ENCODE results near the gene ARHGAP23.
A peak's percentile ranks its signal among the peaks of the same experiment; 100 is the strongest.

ARHGAP23 gene

DNA sequence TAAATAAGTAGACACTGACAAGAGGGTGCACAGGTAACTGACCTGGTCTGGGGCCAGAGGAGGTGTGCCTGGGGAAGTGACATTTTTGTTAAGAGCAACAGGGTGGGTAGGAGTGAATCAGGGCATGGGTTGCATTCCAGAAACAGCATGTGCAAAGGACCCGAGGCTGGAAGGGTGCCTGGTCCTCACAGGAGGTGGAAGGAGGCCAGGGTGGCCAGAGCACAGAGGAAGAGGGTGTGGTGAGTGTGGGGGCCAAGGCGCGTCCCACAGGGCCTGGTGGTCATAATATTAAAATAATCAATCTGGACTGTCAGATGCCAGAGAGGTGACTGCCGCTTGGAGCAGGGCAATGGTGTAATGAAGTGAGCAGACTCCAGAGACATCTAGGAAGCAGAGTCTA is 14.3 kb downstream of the ARHGAP23 start:
- no peaks in the 10 kb centered on the region for H3K36me3 ChIP-seq (replicated peaks)
- TF ChIP-seq, protein P1, sequence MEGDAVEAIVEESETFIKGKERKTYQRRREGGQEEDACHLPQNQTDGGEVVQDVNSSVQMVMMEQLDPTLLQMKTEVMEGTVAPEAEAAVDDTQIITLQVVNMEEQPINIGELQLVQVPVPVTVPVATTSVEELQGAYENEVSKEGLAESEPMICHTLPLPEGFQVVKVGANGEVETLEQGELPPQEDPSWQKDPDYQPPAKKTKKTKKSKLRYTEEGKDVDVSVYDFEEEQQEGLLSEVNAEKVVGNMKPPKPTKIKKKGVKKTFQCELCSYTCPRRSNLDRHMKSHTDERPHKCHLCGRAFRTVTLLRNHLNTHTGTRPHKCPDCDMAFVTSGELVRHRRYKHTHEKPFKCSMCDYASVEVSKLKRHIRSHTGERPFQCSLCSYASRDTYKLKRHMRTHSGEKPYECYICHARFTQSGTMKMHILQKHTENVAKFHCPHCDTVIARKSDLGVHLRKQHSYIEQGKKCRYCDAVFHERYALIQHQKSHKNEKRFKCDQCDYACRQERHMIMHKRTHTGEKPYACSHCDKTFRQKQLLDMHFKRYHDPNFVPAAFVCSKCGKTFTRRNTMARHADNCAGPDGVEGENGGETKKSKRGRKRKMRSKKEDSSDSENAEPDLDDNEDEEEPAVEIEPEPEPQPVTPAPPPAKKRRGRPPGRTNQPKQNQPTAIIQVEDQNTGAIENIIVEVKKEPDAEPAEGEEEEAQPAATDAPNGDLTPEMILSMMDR (IDR thresholded peaks at IDR 0.05; ENCODE audit: low read depth, low read length, missing control alignments): no peak
- H3K4me3 ChIP-seq (ENCODE audit: low read depth, low read length): no peak overlapping the region
- H3K27ac ChIP-seq: no peak overlapping the region
- DNase-seq: no peak
- H3K27me3 ChIP-seq (replicated peaks): no peaks in the 10 kb centered on the region
- in situ Hi-C loops (cut with HindIII; ENCODE audit: low pct_ligation_motif_present, low sequenced_read_pairs): no loop called here

DNA sequence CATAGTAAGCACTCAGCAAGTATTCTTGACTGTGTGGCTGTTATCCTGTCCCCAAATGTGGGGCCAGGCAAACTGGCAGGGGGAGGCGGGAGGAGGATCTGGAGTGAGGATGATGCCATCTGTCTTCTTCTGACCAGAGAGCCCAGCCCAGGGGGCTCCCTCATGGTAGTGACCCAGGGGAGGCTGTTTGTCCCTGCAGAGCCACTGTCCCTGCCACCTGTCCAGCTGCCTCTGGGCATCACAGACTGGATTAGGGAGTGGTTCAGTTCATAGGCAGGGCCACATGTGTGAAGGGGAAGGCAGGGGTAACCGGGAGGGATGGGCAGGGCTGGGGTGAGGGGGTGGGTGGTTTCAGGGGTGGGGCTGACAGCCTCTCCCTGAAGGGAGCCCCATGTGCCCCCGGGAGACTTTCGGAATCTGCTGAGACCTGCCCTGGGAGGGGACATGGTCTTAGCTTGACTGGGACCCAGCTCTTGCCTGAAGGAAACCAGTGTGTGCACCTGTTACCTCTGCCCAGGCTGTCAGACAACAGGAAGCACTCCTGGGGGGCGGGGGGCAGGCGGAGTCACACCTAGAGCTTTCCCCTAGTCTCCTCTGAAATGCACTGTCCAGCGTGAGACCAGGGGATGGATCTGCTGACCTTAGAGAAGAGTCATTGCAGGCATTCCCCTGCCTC is 15.2 kb downstream of the ARHGAP23 start:
- Histone ChIP-seq H3K4me3 (ENCODE audit: low read depth, low read length) (no peak overlapping the region), H3K27me3 (replicated peaks) (no peaks in the 10 kb centered on the region), H3K27ac (no peak overlapping the region), H3K36me3 (replicated peaks) (no peaks in the 10 kb centered on the region)
- TF ChIP-seq, protein P1 (IDR thresholded peaks at IDR 0.05; ENCODE audit: low read depth, low read length, missing control alignments): no peak
- no peak for DNase-seq
- in situ Hi-C loops (cut with HindIII; ENCODE audit: low pct_ligation_motif_present, low sequenced_read_pairs): no loop called here

DNA sequence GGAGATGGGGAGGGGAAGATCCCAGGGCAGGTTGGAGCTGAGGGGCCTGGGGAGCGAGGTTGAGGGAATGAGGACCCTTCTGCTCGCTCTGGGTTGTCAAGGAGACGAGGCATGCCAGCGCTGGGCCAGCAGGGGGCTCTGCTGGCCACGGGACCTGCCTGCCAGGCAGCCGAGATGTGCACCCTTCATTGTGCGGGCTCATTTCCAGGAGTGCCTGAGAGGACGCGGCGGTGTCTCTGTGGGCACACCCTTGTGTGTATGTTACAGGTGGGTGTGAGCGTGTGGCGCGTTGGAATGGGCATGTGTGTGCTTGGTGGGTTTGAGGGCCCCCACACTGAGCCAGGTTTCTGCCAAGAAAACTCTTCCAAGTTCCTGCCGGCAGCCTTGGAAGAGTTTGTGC is 15.9 kb downstream of the ARHGAP23 start:
- H3K36me3 ChIP-seq (replicated peaks): no peaks in the 10 kb centered on the region
- in situ Hi-C loops (cut with HindIII; ENCODE audit: low pct_ligation_motif_present, low sequenced_read_pairs): no loop called here
- TF ChIP-seq, protein P1 (IDR thresholded peaks at IDR 0.05; ENCODE audit: low read depth, low read length, missing control alignments): peak; percentile 98
- DNase-seq: no peak
- H3K27ac ChIP-seq: no peak overlapping the region
- H3K27me3 ChIP-seq (replicated peaks): no peaks in the 10 kb centered on the region
- H3K4me3 ChIP-seq (ENCODE audit: low read depth, low read length): no peak overlapping the region

DNA sequence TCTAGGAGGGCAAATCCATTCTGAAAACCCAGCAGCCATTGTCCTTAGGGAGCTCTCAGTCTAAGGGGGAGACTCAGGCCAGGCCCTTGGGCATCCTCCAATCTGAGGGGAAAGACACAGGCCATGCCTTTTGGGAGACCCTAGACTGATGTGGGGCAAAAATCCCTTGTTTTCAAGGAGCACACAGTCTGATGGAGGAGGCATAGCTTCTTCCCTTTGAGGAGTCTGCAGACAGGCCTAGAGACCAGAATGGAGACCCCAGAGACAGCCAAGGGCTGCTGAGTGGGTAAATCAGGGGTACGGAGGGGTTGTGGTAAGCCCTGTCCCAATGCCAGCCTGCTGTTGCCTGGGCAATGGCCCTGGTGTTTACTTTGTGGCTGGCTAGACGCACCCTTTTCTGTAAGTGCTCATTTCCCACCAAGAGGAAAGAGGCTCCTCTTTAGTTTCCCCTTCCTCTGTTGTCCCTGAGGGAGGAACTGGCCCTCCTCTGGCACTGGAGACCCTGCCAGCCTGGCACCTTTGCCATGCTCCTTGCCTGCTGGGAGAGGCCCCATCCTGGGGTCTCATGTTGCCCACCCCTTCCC is 19.3 kb downstream of the ARHGAP23 start:
- H3K27ac ChIP-seq: no peak overlapping the region
- TF ChIP-seq, protein P1 (IDR thresholded peaks at IDR 0.05; ENCODE audit: low read depth, low read length, missing control alignments): no peak

DNA sequence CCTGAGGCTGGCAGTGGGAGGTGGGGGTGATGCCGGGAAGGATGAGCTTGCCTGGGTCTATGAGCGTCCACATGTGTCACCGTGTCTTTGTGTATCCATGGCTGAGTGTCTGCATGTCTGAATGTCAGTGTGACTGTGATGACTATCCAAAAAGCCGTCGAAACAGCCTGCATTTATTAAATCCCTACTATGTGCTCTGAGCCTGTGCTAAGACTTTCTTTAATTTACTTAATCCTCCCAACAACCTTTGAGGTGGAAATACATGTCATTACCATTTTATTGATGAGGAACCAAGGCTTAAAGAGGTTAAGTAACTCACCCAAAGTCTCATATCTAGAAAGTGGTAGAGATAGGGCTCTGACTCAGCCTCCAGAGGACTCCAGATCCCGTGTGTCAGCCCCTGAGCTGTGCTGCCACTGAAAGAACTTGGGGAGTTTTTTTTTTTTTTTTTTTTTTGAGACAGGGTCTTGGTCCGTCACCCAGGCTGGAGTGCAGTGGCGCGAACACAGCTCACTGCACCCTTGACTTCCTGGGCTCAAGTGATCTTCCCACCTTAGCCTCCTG is 20.0 kb downstream of the ARHGAP23 start:
- TF ChIP-seq, protein P1 (IDR thresholded peaks at IDR 0.05; ENCODE audit: low read depth, low read length, missing control alignments): no peak
- Histone ChIP-seq H3K36me3 (replicated peaks) (no peaks in the 10 kb centered on the region), H3K27ac (no peak overlapping the region), H3K27me3 (replicated peaks) (no peaks in the 10 kb centered on the region), H3K4me3 (ENCODE audit: low read depth, low read length) (no peak overlapping the region)
- in situ Hi-C loops (cut with HindIII; ENCODE audit: low pct_ligation_motif_present, low sequenced_read_pairs): no loop called here
- DNase-seq: no peak

More for the DNA sequence above, 19.3 kb downstream of the ARHGAP23 start:
- H3K36me3 ChIP-seq (replicated peaks): no peaks in the 10 kb centered on the region
- H3K27me3 ChIP-seq (replicated peaks): no peaks in the 10 kb centered on the region
- H3K4me3 ChIP-seq (ENCODE audit: low read depth, low read length): no peak overlapping the region
- in situ Hi-C loops (cut with HindIII; ENCODE audit: low pct_ligation_motif_present, low sequenced_read_pairs): no loop called here
- no peak for DNase-seq
